PC-3 (cell line): ENCODE measurements around the gene MED6. TPM values are rescaled to one million over a fixed set of nuclear protein-coding genes. Genes with fewer than 3 reads are reported as not detected.

ENCODE experiments used
- ATAC-seq: fragments of 200-7000 bp; cut with Tn5 transposase; 2 replicates; pipeline ENCODE4 v1.9.1; 2020; ENCODE audit warnings: mild to moderate bottlenecking, moderate library complexity
- BruUV-seq: library from RNA; stranded (reverse); fragments of 400-500 nt; replicated peaks from 2 replicates; lab custom pipeline; 2021; lab: Mats Ljungman, UMichigan
- CTCF ChIA-PET: fragments of 300-600 bp; sonication (Branson Sonifier 250); formaldehyde crosslinking; loops from one replicate; lab custom pipeline; 2022; ENCODE audit warnings: antibody characterized with exemption; lab: Charles Lee
- POLR2A ChIA-PET: fragments of 300-600 bp; sonication (Branson Sonifier 250); formaldehyde crosslinking; loops from one replicate; lab custom pipeline; 2022; ENCODE audit warnings: antibody characterized with exemption; ENCODE audit not compliant: unreplicated experiment; lab: Charles Lee
- DNase-seq: peaks from one replicate; pipeline ENCODE4 v3.0.0-alpha.2; 2015
- H2AFZ ChIP-seq: fragments of 300-600 bp; sonication (generic); 2 replicates; pipeline ENCODE4 v1.6.0; 2016; ENCODE audit warnings: antibody characterized with exemption, low read length
- H3F3A ChIP-seq: fragments of 300-600 bp; sonication (generic); one replicate; pipeline ENCODE4 v1.6.0; 2017; ENCODE audit warnings: antibody characterized with exemption, low read length, control low read depth, mild to moderate bottlenecking; ENCODE audit not compliant: unreplicated experiment
- H3K27ac ChIP-seq: fragments of 300-600 bp; sonication (generic); 2 replicates; pipeline ENCODE4 v1.5.1; 2016; ENCODE audit warnings: mild to moderate bottlenecking, low read length
- H3K27me3 ChIP-seq: fragments of 300-600 bp; sonication (generic); 2 replicates; pipeline ENCODE4 v1.6.1; 2016; ENCODE audit warnings: low read length, mixed read lengths
- H3K36me3 ChIP-seq: fragments of 300-600 bp; sonication (generic); 2 replicates; pipeline ENCODE4 v1.6.1; 2016; ENCODE audit warnings: low read depth, mixed run types, low read length, mixed read lengths
- H3K4me1 ChIP-seq: fragments of 300-600 bp; sonication (generic); 2 replicates; pipeline ENCODE4 v1.5.1; 2016; ENCODE audit warnings: low read length; ENCODE audit not compliant: insufficient read depth
- H3K4me2 ChIP-seq: fragments of 300-600 bp; sonication (generic); 2 replicates; pipeline ENCODE4 v1.6.0; 2016; ENCODE audit warnings: low read length
- H3K4me3 ChIP-seq: fragments of 300-600 bp; sonication (generic); 2 replicates; pipeline ENCODE4 v1.5.1; 2016; ENCODE audit warnings: mild to moderate bottlenecking, low read length, mixed read lengths
- H3K79me2 ChIP-seq: fragments of 300-600 bp; sonication (generic); 2 replicates; pipeline ENCODE4 v1.6.1; 2017; ENCODE audit warnings: low read length, mixed read lengths
- H3K9ac ChIP-seq: fragments of 300-600 bp; sonication (generic); 2 replicates; pipeline ENCODE4 v1.6.0; 2016; ENCODE audit warnings: mild to moderate bottlenecking, low read length
- H3K9me2 ChIP-seq: fragments of 300-600 bp; sonication (generic); replicated peaks from 2 replicates; pipeline ENCODE4 v1.6.1; 2016; ENCODE audit warnings: mixed run types, low read length, mixed read lengths
- H3K9me3 ChIP-seq: fragments of 300-600 bp; sonication (generic); 2 replicates; pipeline ENCODE4 v1.6.1; 2016; ENCODE audit warnings: low read length, mixed read lengths
- H4K20me1 ChIP-seq: fragments of 300-600 bp; sonication (generic); 2 replicates; pipeline ENCODE4 v1.6.1; 2016; ENCODE audit warnings: low read length, mixed read lengths
- CTCF ChIP-seq: fragments of 300-600 bp; sonication (generic); conservative IDR thresholded peaks from 2 replicates; pipeline ENCODE4 v1.5.1; 2017; ENCODE audit warnings: antibody characterized with exemption, low read depth, mild to moderate bottlenecking, low read length
- EZH2 ChIP-seq: fragments of 300-600 bp; sonication (generic); IDR thresholded peaks from one replicate; pipeline ENCODE4 v1.6.1; 2017; ENCODE audit warnings: antibody characterized with exemption, mild to moderate bottlenecking, low read length; ENCODE audit not compliant: unreplicated experiment
- EZH2phosphoT487 ChIP-seq: fragments of 300-600 bp; sonication (generic); IDR thresholded peaks from 2 replicates; pipeline ENCODE4 v1.6.1; 2018; ENCODE audit warnings: mild to moderate bottlenecking, antibody characterized with exemption, low read length, borderline replicate concordance
- intact Hi-C: fragments of 100-400 bp; cut with micrococcal nuclease; formaldehyde crosslinking; loops from 2 replicates; pipeline ENCODE4 v1.9.0; 2023
- total RNA-seq: library from RNA; depleted of rRNA; stranded (reverse); fragments of >200 nt; gene quantifications from 2 replicates; pipeline ENCODE4 v1.2.3, GENCODE V29; 2014

MED6 gene
- total RNA-seq, 1 experiment from 2014 or later = 37.8 TPM

DNA sequence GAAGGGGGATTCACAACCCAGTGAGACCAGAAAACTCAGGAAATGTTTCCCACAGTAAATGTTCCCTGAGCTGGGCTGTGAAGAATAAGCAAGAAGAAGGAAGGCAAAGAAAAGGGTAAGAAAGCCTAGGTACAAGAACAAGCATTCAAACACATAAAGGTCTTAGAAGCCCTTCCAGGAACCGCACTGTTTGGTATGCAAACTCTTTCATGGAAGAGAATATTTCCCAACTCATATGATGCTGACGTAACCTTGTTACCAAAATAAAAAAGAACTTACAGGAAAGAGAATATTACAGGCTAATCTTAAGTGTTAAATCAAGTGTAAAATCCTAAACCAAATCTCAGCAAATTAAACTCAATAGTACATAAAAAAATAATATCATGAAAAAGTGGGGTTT is 23.6 kb downstream of the MED6 start:
- no peak overlapping the region for H3K27ac ChIP-seq
- DNase-seq (no peak), ATAC-seq (no peak)
- H3K79me2 ChIP-seq = no peaks in the 10 kb centered on the region
- no peaks in the 10 kb centered on the region for H3F3A ChIP-seq
- H3K4me2 ChIP-seq = no peak overlapping the region
- H2AFZ ChIP-seq = no peak overlapping the region
- intact Hi-C loops = no loop called here
- ChIA-PET POLR2A (no interaction called here), CTCF (no interaction called here)
- H3K4me1 ChIP-seq = no peaks in the 10 kb centered on the region
- no TSS peak for BruUV-seq
- H3K9me3 ChIP-seq = no peaks in the 10 kb centered on the region
- TF ChIP-seq EZH2phosphoT487 (no peak), EZH2 (no peak), CTCF (no peak)
- peaks cover 4% of the 10 kb centered on the region; the same call in 1 of the 2 replicates for H4K20me1 ChIP-seq
- H3K9me2 ChIP-seq = no peaks in the 10 kb centered on the region
- no peaks in the 10 kb centered on the region for H3K27me3 ChIP-seq
- H3K9ac ChIP-seq = no peak overlapping the region
- no peak overlapping the region for H3K4me3 ChIP-seq
- H3K36me3 ChIP-seq = peaks cover 20% of the 10 kb centered on the region; the same call in 1 of the 2 replicates

- no peaks in the 10 kb centered on the region for H3K27me3 ChIP-seq
- TF ChIP-seq CTCF (no peak), EZH2 (no peak), EZH2phosphoT487 (no peak)
- no peak overlapping the region for H3K27ac ChIP-seq
- no peaks in the 10 kb centered on the region for H3K4me1 ChIP-seq
- H3K79me2 ChIP-seq = no peaks in the 10 kb centered on the region
- DNase-seq = no peak
- no peak overlapping the region for H3K4me2 ChIP-seq
- CTCF ChIA-PET = no interaction called here
- H2AFZ ChIP-seq = no peak overlapping the region
- H3K9me3 ChIP-seq = no peaks in the 10 kb centered on the region
- H4K20me1 ChIP-seq = no peaks in the 10 kb centered on the region
- H3K36me3 ChIP-seq = no peaks in the 10 kb centered on the region
- no peak for ATAC-seq
- BruUV-seq = no TSS peak
- H3F3A ChIP-seq = no peaks in the 10 kb centered on the region
- H3K4me3 ChIP-seq = no peak overlapping the region
- no peak overlapping the region for H3K9ac ChIP-seq
- H3K9me2 ChIP-seq = no peaks in the 10 kb centered on the region
- POLR2A ChIA-PET = no interaction called here
- intact Hi-C loops = no loop called here
These were observed 27.4 kb downstream of the MED6 start for GRCh38 chr14:70573050-70573449.

GRCh38 chr14:70571139-70571538 is 29.3 kb downstream of the MED6 start:
- no peak overlapping the region for H3K4me2 ChIP-seq
- H3K9me3 ChIP-seq = no peaks in the 10 kb centered on the region
- H3K27ac ChIP-seq = no peak overlapping the region
- DNase-seq (no peak), ATAC-seq (no peak)
- ChIA-PET POLR2A (no interaction called here), CTCF (no interaction called here)
- H3K9me2 ChIP-seq = no peaks in the 10 kb centered on the region
- H4K20me1 ChIP-seq = no peaks in the 10 kb centered on the region
- no peaks in the 10 kb centered on the region for H3K79me2 ChIP-seq
- TF ChIP-seq CTCF = no peak
- no peak for TF ChIP-seq EZH2phosphoT487
- no peak for TF ChIP-seq EZH2
- intact Hi-C loops = no loop called here
- H2AFZ ChIP-seq = no peak overlapping the region
- H3K9ac ChIP-seq = no peak overlapping the region
- H3K4me3 ChIP-seq = no peak overlapping the region
- no TSS peak for BruUV-seq
- H3K27me3 ChIP-seq = no peaks in the 10 kb centered on the region
- H3K36me3 ChIP-seq = peaks cover 2% of the 10 kb centered on the region; the same call in 1 of the 2 replicates
- H3F3A ChIP-seq = no peaks in the 10 kb centered on the region
- H3K4me1 ChIP-seq = no peaks in the 10 kb centered on the region
